Measurements from ENCODE around the gene DAND5.

Gene DAND5

GRCh38 chr19:12991296-12991695 lies 21.9 kb downstream of the DAND5 start:
- DNase-seq = no peak

- no peak for DNase-seq
These were observed 23.4 kb downstream of the DAND5 start for GRCh38 chr19:12992729-12993128.

DNA sequence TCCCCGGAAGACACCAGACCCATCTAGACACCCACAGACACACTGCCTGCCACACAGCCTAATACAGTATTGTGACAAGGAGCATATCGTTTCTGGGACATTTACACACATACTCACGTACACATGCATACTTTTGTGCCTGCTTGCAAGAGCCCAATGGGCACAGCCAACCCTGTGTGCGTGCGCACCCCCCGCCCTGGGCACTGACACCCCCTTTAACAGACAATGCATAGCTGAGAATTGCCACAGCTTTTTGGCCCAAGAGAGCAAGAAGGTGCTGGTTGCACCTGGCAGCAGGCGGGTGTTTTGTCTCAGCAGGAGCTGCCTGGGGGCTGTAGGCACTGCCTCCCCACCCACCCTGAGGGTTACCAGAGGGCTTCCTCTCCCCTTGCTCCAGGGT lies 24.2 kb downstream of the DAND5 start:
- no peak for DNase-seq

DNA sequence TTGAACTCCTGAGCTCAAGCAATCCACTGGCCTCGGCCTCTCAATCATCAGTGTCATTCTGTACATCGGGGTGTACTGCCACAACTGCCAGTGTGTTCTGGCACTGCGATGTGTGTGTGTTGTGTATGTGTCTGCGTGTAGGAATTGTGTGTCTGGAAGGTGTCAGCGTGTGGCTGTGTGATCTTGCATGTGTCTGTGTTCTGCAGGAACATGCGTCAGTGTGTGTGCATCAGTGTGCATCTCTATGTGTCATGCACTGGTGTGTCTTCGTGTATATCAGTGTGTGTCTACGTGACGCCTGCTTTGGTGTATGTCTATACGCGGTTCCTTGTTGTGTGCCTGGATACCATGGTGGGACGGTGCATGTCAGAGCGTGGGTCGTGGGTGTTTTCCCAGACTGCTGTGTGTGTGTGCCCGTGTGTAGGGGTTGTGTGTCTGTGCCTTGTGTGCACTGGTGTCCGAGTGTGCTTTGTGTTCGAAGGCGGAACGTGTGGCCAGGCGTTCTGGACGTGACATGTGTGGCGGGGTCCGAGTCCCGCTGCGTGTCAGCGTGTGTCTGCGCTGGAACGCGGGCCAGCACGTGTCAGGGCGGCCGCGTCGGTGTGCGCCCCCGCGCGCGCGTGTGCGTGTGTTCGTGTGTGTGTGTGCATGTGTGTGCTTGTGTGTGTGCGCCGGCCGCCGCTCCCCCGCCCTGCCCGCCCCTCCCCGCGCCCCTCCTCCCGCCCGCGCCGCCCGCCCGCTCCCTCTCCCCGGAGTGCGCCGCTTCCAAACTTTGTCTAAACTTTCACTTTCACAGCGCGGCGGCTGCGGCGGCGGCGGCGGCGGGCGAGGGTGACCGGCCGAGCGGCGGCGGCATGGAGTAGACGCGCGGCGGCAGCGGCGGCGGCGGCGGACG lies 25.6 kb downstream of the DAND5 start, which contains the start of gene NFIX:
Gene NFIX (plus strand): TSS at position 775 of the 895 bp plus-strand sequence. CDS start 363 bp downstream, outside the sequence.
- DNase-seq = peak in 29 of 58 donors; percentile 13 to 81 (median 49)

- peak in 10 of 58 donors; percentile 22 to 63 (median 39) for DNase-seq
These were observed 26.4 kb downstream of the DAND5 start for GRCh38 chr19:12995596-12996405.

GRCh38 chr19:12996406-12997094 lies 27.2 kb downstream of the DAND5 start:
- DNase-seq = peak in 18 of 58 donors; percentile 19 to 65 (median 46)

DNA sequence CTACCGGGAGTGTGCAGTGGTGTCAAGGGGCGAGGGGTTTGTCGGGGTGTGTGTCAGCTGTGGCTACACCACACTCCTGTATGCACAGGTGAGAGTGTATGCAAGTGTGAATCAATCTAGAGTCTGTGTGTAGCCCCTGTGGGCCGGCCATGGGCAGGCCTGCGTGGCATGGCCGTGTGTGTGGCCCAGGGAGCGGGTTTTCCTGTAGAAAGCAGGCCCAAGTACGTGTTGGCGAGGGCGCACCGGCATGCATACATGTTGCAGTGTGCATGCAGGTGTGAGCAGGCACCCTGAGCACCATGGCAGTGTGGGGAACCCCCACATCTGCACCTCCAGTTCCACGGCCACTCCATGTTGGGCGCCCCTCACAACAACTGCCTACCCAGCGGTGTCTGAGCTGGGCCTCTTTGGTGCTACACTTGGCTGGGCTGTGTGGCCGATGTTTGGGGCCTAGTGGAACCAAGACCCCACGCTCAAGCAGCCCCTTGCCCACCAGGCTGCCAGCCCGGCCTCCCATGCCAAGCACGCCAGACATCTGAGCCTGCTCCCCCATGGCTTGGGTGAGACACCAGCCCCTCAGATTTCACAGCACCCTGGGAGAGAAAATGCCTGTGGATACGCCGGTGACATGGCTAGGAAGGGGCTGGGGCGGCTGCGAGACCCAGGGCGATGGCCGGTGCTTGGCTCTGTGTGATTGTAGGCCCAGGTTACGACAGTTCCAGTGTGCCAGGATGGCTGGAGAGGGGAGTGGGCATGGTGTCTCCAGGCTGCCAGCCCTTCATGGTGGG lies 28.0 kb downstream of the DAND5 start:
- peak in 2 of 58 donors; percentile 28 to 57 for DNase-seq

DNA sequence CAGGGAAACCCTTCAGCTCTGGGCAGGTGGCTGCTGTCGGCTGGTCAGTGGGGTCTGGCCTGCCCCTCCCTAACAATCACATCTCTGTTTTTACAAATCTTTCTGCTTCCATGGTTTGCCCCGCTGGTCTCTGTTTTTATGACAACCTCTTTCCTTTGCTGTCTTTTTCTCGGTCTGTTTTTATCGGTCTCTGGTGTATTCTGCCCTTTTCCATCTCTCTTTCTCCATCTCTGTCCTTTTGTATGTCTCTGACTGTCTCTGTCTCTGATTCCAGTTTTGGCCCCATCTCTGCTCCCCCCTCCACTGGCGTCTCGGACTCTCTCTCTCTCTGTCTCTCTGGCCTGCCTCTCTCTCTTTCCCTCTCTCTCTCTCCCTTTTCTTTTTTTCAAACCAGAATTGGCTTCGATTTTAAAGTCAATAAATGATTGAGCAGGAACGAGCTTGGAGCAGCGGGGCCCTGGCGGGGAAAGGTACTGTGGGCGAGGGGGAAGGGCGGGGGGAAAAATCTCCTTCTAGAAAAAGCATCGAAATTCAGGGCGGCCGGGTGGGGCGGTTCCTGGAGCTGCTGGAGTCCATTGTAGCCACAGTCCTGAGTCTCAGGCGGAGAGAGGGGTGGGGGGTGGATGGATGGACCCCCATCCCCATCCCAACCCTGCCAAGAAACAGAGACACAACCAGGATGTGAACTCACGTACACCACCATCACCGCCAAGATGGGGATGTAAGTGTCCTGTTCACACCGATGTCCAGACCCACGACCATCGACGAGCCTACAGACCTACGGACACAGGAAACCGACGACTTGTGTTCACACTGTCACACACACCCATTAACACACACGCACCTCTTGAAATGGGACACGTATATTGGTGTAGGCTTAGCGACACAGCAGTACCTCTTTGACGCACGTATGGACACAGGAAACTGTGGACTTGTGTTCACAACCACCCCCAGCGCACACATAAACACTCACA lies 28.9 kb downstream of the DAND5 start:
- DNase-seq = peak in 1 of 58 donors; percentile 6

GRCh38 chr19:13001166-13001501 lies 31.8 kb downstream of the DAND5 start:
- peak in 1 of 58 donors; percentile 65 for DNase-seq

DNA sequence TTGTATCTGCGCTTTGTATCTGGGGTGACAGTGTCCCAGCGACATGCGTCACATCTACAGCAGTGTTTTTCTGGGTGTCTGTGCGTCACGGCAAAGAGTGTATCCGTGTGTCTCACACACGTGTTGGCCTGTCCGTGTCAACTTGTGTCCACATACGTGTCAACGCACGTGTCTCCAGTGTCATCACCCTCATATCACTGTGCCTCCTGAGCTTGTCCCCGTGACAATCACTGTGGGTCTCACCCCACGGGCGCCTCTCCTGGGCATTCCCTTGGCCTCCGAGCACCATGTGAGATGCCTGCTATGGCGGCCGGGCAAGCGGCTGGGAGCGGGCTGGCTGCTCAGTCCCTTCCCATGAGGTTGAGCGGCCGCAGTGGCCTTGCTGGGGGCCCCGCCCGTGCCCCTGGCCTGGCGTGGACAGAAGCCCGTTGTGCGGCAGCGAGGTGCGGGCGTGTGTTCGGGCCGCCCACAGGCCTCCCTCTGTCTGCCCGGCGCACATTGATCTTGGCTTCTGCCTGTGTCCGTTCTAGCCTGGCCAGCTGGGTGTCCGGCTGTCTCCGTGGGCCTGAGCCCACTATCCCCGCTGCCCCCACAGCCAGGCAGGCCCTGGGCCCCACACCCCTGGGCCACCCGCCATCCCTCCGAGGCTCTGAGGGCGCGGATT lies 32.3 kb downstream of the DAND5 start:
- peak in 55 of 58 donors; percentile 59 to 94 (median 85) for DNase-seq

DNA sequence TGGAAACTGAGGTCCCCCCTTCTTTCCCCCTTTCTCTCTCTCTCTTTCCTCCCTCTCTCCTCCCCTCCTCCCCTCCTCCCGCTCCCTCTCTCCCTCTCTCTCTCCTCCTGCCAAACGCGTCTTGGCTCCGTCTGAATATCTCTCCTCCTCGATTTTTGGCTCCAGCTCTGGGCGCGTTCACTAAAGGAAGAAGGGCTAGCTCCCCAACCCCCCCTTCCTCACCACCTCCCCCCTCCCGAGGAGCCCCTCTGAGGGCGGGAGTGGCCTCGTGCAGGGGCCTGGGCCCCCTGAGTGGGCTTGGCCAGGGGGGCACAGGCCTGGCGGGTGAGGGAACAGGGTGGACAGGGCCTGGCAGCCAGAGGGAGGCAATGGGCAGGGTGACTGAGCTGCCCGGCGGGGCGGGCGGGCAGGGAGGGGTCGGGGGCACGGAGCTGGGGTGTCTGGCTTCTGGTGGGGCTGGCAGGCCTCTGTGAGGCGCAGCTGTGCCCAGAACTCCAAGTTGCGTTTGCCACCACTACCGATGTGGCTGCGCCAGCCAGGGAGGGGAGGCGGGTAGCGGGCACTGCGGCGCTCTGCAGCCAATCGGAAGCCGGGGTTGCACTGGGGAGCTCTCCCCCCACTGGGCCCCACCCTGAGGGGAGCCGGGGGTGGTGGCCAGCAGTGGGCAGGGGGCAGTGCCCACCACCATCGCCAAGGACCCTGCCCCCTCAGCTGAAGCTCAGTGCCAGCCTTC lies 33.0 kb downstream of the DAND5 start:
- DNase-seq = peak; percentile 41 to 99 (median 94)

DNA sequence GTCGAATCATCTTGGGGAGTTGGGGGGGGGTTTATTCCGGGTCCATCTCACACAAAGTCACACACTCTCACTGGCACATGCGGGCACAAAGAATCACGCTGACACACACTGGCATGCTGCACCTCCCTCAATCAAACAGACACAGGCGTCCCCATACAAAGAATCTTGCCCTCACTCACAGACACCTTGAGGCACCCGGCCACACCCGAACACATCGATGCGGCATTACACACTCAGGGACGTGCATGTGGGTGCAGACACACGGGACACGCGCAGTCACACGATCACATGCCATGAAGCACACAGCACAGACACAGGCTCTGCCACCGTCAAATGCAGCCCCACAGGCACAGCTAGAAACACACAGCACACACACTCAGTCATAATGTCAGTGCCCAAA lies 33.7 kb downstream of the DAND5 start:
- peak in 10 of 58 donors; percentile 14 to 76 (median 60) for DNase-seq

- no peak for DNase-seq
These were observed 34.9 kb downstream of the DAND5 start for GRCh38 chr19:13004273-13004672.

- no peak for DNase-seq
These were observed 35.9 kb downstream of the DAND5 start for GRCh38 chr19:13005253-13005652.

GRCh38 chr19:13005861-13006370 lies 36.5 kb downstream of the DAND5 start:
- no peak for DNase-seq

- DNase-seq = peak in 16 of 58 donors; percentile 12 to 69 (median 52)
These were observed 37.3 kb downstream of the DAND5 start for GRCh38 chr19:13006431-13007281.
